ENCODE measurements around the gene ITPR1.

Gene ITPR1

DNA sequence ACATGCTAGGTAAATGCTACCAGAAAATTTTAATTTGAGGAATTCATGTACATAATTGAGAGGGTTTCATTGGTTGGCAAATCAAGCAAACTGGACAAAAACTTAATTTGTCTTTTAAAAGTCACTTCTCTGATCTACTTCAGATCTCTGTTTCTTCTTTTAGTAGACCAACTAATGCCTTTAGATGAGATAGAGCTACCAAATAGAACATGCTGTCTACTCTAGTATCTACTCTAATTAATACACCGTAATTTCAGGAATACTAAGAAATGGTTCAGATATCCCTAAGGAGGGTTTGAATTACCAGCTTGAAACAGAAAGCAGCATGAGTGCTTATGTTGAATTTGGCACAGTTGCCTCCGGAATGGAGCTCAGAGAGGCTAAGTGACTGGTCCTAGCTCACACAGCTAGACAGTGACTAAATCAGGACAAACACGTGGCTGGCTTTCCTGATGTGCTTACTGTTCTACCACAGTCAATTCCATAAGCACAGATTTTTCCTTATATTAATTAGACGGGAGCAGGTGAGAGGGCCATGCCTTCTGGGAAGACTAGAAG is 225.1 kb downstream of the ITPR1 start:
- DNase-seq (ENCODE audit: low read depth in 3 of 3), result no peak

DNA sequence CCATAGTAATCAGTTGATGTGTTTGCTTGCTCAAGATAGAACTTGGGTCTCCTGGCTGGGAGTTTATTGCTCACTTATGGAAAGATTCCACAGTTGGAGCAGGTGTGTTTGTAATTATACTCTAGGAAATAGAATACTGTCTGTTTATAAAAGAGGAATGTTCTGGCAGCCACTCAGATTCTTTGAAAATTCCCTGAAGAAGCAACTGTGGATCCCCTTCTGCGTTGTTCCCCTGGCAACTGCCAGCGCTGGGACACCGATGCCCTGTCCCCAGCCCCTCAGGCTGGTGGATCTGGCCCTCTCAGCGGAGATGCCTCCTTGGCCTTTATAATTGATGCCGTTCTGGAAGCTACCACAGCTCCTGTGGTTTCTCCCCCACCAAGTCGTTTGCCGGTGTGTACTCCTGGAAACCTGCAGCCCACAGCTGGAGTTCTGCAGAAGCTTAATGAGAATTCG is 225.9 kb downstream of the ITPR1 start:
- no peak for DNase-seq (ENCODE audit: low read depth in 3 of 3)

GRCh38 chr3:4720316-4721075 is 227.3 kb downstream of the ITPR1 start:
- no peak for DNase-seq (ENCODE audit: low read depth in 3 of 3)

GRCh38 chr3:4721511-4721911 is 228.4 kb downstream of the ITPR1 start:
- DNase-seq (ENCODE audit: low read depth in 3 of 3), result no peak

- no peak for DNase-seq (ENCODE audit: low read depth in 3 of 3)
Measured at GRCh38 chr3:4722103-4722502, 229.0 kb downstream of the ITPR1 start.

- no peak for DNase-seq (ENCODE audit: low read depth in 3 of 3)
Measured at GRCh38 chr3:4724051-4724629, 231.0 kb downstream of the ITPR1 start.

DNA sequence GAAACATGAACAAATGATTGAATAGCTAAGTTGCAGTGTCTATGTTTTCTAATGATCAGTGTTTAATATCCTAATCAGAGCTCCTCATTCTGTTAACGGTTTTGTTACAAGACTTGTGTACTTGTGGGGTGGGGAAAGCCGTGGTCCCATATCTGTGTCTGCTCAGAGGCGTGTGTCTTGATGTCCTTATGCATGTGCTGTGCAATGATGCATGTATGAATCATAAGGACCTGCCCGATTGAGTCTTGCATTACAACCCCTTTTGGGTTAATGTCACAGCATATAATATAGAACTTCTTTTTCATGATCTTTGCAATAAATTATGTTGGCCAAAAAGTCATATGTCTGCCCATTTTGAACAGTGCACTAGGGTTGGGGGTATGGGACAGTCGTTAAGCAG is 233.4 kb downstream of the ITPR1 start:
- no peak for DNase-seq (ENCODE audit: low read depth in 3 of 3)

DNA sequence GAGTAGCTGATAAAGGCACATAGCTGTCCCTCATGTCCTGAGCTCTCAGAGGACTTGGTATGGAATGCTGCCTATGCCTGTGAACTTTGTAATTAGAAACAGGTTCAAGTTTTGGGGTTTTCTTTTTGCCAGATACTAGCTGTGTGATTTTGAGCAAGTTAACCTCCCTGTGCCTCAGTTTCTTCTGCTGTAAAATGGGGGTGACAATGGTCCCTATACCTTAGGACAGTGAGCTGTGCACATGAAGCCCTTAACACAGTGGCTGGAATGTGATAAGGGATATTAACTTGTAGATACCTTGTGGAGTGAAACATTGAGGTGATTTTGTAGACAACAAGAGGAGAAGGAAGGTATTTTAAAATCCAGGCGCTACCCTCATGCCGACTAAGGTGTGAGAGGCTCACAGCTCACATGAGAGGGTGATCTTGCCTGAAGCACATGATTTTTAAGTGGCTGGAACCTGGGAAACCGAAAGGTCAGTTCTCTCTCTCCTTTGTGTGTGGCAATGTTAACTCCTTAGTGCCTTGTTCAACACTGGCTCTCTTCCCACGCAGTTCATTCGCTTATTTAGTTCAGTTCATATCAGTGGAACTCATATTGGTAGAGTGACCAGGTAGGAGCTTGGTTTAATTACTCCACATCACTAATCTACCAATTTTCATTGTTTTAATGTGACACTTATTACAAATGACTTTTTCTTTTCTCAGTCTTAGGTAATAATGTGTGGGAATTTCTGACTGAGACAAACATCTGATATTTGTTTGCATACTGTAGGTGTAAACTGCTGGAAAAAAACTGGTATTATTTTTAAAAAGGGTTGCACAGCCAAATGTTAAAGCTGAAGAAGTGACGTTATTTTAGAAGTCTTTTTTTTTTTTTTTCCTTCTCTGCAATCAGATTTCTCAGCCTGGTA is 236.2 kb downstream of the ITPR1 start:
- DNase-seq (ENCODE audit: low read depth in 3 of 3), result no peak

DNA sequence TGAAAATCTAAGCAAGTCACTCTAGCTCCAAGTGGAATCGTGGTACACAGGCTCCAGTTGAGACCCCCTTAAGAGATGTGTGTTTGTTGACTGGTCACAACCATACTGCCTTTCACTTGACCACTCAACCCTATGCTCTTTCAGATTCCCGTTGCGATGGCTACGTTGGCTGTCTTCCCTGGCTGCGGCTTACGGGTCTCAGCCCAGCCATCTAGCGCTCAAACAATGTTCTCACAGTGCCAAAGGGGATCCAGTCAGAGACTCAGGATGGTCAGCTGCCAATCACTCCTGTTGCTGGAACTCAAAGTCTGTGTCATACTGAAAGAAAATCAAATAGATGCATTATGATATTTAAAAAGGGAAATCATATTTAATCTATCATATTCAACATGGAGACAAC is 237.6 kb downstream of the ITPR1 start:
- DNase-seq (ENCODE audit: low read depth in 3 of 3), result no peak

DNA sequence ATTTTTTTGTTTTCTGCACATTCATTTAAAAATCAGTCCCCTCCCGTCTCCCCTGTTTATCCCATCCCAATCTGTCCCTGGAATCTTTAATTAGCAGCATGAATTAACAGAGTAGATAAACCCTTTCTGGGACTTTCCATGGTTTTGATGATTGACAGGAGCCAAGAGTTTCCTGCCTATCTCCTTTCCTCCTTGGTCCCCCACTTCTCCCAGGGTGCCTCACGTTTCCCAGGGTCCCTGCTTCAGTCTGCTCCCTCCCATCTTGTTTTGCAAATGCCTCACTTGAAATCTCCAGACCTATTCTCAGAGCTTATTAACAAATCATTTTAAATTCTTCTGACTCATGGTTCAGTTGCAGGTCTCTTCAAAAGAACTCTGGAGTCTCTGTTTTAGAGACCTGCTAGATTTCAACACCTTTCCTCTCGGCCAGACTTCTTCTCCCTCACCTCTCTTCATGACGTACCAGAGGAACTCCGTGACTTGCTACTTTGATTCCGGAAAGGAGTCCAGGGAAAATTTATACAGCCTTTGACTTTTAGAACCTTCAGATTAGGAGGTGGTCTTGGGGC is 238.5 kb downstream of the ITPR1 start:
- DNase-seq (ENCODE audit: low read depth in 3 of 3), result no peak

DNA sequence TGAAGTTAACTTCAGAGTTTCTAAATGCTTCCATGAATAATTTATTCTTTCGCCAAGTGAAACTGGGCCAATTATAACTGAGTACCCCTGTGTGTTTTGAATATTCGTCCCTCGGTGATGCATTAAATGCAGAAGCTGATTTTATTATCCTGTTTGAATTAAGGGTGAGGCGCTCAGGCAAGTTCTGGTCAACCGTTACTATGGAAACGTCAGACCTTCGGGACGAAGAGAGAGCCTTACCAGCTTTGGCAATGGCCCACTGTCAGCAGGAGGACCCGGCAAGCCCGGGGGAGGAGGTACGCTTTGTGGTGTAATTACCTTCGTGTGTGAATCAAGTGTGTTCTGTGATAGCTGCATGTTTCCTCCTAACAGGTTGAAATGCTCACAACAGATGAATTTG is 239.8 kb downstream of the ITPR1 start:
- DNase-seq (ENCODE audit: low read depth in 3 of 3), result no peak

GRCh38 chr3:4734454-4734853 is 241.3 kb downstream of the ITPR1 start:
- DNase-seq (ENCODE audit: low read depth in 3 of 3), result no peak

DNA sequence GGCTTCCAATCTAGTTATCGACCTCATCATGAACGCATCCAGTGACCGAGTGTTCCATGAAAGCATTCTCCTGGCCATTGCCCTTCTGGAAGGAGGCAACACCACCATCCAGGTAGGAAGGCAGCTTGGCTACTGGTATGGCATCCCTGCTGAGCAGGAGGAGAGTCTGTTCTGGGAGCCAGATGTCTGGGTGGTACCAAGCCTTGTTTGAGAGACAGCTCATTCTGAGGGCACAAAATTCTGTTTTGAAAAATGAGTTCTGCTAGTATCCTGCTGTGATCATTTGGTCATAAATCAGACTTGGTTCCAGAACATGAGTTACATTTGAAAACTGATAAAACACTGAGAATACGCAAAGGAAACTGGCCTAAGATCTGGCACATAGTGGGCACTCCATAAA is 242.1 kb downstream of the ITPR1 start:
- DNase-seq (ENCODE audit: low read depth in 3 of 3), result no peak

- no peak for DNase-seq (ENCODE audit: low read depth in 3 of 3)
Measured at GRCh38 chr3:4736284-4736861, 243.2 kb downstream of the ITPR1 start.

- DNase-seq (ENCODE audit: low read depth in 3 of 3), result no peak
Measured at GRCh38 chr3:4738737-4739274, 245.7 kb downstream of the ITPR1 start.

DNA sequence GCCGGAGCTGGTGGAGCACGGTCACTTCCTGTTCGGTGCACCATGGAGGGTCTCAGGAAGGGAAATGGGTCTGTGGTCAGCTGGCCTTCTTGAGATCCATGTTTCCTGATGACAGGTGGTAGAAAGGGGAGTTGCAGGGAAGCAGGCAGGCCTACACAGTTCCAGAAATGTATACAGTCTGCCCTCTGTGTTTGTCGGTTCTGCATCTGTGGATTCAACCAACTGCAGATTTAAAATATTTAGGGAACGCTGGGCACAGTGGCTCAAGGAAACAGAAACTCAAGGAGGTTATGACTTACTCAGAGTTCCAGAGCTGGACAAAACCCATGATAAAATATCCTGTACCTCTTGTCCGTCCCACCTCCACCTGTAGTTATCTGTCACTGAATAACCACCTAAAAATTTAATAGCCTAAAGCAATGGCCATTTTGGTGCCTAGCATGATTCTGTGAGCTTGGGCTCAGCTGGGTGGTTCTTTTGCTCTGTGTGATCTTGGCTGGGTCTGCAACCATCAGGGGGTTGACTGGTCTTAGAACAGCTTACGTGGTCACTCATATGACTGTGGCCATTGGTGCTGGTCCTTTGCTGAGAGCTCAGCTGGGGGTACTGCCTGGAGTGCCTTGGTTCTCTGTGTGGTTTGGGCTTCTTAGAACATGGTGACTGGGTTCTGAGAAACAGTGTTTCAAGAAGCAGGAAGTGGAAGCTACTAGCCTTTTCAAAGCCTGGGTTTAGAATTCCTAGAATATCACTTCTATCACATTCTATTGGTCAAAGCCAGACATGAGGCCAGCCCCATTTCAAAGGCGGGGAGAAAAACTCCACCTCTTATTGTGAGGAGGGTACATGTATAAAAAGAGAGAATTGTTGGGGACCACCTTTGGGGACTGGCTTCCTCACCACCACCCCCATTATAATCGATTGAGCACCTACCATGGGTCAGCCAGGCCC is 246.4 kb downstream of the ITPR1 start:
- DNase-seq (ENCODE audit: low read depth in 3 of 3), result no peak

- DNase-seq (ENCODE audit: low read depth in 3 of 3), result no peak
Measured at GRCh38 chr3:4740397-4741105, 247.4 kb downstream of the ITPR1 start.

DNA sequence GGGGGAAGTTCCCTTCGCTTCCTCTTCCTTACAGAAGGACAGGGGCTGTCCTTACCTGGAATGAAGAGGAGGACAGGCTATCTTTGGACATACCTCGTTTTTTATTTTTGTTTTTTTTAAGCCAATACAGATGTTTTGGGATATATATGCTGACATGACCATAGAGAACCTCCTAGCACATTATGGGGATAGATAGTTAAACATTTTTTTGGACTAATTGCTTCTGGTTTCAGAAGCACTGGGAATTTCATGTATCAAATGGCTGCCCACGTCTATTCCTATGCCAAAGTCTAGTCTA is 247.9 kb downstream of the ITPR1 start:
- DNase-seq (ENCODE audit: low read depth in 3 of 3), result no peak

DNA sequence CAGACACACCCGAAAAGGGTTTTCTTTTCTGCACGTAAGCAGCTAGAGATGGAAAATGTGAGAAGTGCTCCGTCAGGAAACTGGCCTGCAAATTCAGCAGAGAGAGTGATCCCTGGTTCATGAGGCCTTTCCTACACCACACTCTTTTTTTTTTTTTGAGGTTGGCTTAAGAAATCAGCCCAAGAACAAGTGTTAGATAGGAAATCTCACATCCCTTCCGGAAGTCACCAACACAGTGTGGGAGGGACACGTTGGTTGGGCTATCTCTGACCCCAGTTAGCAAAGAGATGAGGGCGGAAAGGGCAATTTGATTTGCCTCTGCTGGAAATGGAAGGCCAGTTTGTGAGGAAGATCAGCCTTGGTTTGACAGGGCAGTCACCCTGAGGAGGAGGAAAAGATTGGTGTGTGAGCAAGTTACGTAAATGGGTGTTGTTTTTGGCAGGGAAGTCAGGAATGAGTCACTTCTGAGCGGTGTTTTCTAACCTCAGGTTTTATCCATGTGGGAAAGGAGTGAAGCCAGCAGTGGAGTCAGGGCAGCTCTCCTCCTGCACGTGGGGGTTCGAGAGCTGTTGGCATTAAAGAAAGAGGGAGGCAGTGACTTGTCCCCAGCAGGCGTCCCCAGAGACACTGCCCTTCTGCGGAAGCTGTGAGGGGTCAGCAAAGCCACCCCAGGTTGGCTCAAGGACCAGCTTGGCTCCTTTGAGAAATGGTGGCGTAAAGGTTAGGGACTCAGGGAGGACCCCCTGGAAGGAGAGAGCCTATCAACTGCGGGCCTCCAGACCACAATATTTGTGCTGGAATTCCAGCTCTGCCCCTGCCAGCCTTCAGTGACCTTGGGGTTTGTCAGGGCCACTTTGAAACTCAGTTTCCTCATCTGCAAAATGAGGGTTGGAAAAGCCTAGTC is 248.5 kb downstream of the ITPR1 start:
- no peak for DNase-seq (ENCODE audit: low read depth in 3 of 3)
